ENCODE results near the gene KRTAP19-4.
"Not testable (repeated sequence)": the region's sequence is repeated elsewhere in the genome, so short reads cannot be mapped to it uniquely, and the experiment has no call there.

The KRTAP19-4 gene, protein sequence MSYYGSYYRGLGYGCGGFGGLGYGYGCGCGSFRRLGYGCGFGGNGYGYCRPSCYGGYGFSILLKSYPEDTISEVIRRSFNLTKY

DNA sequence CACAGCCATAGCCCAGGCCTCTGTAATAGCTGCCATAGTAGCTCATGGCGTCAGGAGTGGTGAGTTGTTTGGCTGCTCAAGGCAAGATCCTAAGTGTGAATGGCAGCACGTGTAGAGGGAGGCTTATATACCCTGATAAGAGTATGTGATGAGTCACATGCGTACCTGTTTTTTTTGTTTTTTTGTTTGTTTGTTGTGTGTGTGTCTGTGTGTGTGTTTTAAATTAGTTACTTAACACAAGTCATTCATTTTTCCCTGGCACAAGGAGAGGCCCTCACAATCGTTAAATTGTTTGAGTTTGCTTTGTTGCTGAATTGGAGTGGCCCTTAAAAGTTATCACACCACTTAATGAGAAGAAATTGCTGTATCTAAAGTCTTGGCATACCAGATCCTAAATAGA is at the start of gene KRTAP19-4:
Gene KRTAP19-4, minus strand, starts transcription at position 101 of the 400 bp plus-strand sequence. Its CDS starts 55 bp downstream, at position 46.
- DNase-seq (ENCODE audit: low read depth): no peak

DNA sequence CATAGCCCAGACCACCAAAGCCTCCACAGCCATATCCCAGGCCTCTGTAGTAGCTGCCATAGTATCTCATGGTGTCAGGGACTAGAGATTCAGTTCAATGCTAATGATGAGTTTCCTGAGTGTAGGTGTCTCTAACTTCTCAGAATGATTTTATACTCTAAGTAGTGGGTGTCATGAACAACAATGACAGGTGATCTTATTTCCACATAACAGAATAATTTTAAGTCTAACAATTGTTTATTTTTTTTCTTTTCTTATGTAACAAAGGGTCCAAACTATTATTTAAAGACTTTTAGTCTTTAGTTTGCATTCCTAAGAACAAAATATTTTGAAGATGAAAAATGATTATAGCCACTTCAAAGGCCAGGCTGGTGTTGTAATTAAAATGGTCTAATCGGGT is 44.8 kb upstream of the KRTAP19-4 start, which contains the start of gene KRTAP19-6:
Gene KRTAP19-6, minus strand, starts transcription at position 101 of the 400 bp plus-strand sequence. Its CDS starts 31 bp downstream, at position 70.
- no peak for DNase-seq (ENCODE audit: low read depth)

DNA sequence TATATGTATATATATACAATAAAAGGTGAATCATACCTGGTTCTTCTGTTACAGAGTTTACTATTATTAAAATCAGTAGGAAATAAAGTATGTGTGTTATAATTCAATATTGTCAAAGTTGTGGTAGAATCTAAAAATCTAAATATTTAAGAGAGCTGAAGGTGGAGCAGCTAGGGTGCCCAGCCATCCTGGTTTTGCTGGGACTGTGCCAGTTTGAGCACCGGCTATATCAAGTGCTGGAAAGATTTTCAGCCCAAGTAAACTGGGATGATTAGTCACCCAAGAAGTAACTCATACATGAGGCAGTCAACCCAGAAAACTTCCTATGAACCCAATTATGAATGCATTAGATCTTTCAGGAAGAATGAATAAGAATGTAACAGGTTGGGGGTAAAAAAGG is 21.9 kb upstream of the KRTAP19-4 start:
- no peak for DNase-seq (ENCODE audit: low read depth)

DNA sequence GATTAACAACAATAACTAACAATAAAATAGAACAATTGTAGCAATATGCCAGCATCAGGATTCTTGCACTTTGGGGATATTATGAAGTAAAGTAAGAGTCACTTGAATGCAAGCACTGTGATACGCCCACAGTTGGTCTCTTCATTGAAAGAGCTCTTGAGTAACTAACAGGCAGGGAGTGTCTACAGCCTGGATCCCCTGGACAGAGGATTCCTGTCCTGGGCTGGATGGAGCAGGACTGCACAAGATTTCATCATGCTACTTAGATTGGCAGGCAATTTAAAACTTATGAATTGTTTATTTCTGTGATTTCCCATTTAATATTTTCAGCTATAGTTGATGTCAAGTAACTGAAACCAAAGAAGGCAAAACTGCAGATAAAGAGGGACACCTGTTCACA is 18.7 kb upstream of the KRTAP19-4 start:
- DNase-seq (ENCODE audit: low read depth): no peak

DNA sequence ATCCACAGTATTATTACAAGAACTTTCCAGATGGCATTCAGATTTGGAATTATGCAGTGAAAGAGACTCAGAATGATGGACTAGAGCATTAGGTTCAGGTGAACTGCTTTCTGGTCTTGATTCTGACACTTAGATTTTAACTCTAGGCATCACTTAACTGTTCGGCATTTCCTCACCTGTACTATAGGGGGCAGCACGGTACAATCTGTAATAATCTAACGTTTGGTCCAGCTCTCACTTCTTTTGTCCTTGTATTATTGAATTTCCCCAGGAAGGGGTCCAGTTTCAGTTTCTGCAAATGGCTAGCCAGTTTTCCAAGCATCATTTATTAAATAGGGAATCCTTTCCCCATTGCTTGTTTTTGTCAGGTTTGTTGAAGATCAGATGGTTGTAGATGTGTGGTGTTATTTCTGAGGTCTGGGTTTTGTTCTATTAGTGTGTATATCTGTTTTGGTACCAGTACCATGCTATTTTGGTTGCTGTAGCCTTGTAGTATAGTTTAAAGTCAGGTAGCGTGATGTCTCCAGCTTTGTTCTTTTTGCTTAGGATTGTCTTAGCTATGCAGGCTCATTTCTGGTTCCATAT is 8.7 kb upstream of the KRTAP19-4 start:
- DNase-seq (ENCODE audit: low read depth): not testable (repeated sequence)

DNA sequence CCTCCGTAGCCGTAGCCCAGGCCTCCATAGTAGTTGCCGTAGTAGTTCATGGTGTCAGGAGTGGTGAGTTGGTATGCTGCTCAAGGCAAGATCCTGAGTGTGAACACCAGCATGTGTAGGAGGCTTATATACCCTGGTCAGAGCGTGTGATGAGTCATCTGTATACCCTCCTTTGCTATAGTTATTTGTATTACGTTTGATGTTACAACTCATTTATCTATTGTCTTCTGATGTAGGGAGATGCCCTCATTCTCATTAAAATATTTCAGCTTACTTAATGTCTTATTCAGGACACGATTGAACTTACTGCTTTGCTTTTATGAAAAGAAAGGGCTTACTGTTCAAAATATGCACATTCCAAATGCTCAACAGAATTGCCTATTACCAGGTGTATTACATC is 5.1 kb upstream of the KRTAP19-4 start, which contains the start of gene KRTAP19-5:
Gene KRTAP19-5, minus strand, starts transcription at position 101 of the 400 bp plus-strand sequence. Its CDS starts 51 bp downstream, at position 50.
- no peak for DNase-seq (ENCODE audit: low read depth)

DNA sequence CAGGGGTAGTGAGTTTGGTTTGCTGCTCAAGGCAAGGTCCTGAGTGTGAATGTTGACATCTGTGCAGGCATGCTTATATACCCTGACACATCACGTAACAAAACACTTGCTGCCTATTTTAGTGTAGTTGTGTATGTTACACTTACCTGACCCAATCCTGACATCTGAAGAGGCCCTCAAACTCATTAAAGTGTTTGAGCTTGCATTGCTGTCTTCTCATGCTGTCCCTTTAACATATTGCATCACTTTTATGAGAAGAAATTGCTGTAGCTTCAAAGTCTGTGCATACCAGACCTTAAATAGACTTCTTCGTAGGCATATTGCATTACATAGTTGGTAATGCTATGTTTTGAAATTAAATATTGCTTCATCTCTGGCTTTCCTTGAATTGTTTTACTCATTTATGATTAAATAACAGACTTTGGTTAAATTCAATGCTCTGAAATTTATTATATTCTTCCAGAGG is 5.0 kb downstream of the KRTAP19-4 start, which contains the start of gene KRTAP19-3:
Gene KRTAP19-3, minus strand, starts transcription at position 51 of the 466 bp plus-strand sequence. CDS start 56 bp downstream, outside the sequence.
- no peak for DNase-seq (ENCODE audit: low read depth)

DNA sequence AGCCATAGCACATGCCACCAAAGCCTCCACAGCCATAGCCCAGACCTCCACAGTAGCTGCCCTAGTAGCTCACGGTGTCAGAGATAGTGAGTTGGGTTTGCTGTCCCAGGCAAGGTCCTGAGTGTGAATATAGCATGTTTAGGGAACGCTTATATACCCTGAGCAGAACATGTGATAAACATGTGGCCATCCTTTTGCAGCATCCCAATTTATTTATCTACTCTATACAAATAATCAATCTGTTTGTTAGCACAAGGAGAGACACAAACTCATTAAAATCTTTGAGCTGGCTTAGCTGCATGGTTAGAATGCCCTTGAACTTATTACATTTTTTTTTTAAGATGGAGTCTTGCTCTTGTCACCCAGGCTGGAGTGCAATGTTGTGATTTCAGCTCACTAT is 9.6 kb downstream of the KRTAP19-4 start, which contains the start of gene KRTAP19-2:
Gene KRTAP19-2, minus strand, starts transcription at position 101 of the 400 bp plus-strand sequence. Its CDS starts 88 bp downstream, at position 13.
- no peak for DNase-seq (ENCODE audit: low read depth)

DNA sequence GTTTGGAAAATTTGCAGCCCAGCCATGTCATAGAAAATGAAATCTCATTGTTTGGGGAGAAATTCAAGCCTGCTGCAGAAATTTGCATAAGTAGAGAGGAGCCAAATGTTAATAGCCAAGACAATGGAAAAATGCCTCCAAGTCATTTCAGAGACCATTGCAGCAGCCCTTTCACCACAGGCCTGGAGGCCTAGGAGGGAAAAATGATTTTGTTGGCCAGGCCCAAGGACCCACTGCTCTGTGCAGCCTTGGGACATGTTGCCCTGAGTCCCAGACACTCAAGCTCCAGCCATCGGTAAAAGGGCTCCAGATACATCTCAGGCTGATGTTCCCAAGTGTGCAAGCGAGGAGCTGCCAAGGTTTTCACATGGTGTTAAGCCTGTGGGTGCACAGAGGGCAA is 10.8 kb downstream of the KRTAP19-4 start:
- no peak for DNase-seq (ENCODE audit: low read depth)

DNA sequence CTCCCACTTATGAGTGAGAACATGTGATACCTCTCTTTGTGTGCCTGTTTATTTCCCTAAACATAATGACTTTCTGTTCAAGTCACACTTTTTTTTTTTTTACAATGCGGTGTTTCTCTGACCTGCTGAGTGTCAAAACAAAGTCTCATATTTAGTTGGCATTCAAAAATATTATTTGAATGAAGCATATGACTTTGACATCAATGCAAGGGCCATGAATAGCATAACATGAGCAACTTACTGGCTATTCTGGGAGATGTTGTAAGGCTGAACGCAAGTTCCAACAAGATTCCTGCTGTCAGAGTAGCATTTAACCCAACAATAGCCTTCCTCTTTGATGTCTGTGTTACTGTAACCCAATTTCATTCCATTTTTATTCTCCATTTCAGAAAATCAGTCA is 14.8 kb downstream of the KRTAP19-4 start:
- DNase-seq (ENCODE audit: low read depth): no peak

DNA sequence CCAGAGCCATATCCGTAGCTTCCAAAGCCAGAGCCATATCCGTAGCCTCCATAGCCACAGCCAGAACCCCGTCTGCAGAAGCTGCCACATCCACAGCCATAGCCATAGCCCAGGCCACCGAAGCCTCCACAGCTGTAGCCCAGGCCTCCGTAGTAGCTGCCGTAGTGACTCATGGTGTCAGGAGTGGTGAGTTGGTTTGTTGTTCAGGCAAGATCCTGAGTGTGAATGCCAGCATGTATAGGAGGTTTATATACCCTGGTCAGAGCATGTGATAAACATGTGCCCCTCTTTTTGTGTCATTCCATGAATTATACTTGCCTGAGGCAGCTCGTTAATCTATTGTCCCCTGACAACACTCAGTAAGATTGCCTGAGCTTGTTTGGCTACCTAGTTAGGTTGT is 16.8 kb downstream of the KRTAP19-4 start, which contains the start of gene KRTAP19-1:
Gene KRTAP19-1, minus strand, starts transcription at position 223 of the 400 bp plus-strand sequence. Its CDS starts 50 bp downstream, at position 173.
- DNase-seq (ENCODE audit: low read depth): no peak

DNA sequence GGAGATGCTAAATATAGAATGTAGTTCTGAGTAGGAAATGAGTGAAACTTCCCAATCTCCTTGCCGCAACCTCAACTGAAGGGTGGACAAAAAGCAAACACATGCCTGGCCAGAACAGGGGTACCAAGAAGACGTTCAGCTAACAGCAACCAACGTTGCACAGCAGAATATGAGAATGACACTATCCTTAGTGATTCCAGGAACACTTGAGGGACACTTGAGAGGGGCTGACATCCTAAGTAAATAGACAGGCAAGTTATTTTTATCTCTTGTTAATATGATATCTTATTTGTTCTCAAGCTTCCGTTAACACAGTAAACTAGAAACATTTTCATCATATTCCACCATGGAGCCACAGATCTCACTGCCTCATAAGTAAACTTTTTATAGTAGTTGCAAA is 17.7 kb downstream of the KRTAP19-4 start:
- no peak for DNase-seq (ENCODE audit: low read depth)

DNA sequence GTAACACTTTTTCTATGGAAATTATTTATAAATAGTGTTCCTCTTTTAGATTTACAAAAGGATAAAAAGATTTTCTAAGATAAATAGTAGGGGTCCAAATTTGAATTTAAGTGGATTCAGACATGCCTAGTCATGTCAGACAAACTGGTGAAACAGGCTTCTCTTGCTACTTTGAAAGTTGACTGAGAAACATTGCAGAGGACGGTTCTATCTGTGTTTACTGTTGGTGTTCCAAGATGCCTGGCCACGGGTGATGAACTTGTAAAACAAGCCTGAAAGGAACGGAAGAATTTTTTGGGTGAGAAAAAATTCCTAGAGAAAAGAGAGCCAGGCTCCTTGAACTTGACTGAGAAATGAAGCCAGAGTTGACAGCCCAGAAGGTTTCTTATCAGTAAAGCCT is 19.0 kb downstream of the KRTAP19-4 start:
- DNase-seq (ENCODE audit: low read depth): no peak

DNA sequence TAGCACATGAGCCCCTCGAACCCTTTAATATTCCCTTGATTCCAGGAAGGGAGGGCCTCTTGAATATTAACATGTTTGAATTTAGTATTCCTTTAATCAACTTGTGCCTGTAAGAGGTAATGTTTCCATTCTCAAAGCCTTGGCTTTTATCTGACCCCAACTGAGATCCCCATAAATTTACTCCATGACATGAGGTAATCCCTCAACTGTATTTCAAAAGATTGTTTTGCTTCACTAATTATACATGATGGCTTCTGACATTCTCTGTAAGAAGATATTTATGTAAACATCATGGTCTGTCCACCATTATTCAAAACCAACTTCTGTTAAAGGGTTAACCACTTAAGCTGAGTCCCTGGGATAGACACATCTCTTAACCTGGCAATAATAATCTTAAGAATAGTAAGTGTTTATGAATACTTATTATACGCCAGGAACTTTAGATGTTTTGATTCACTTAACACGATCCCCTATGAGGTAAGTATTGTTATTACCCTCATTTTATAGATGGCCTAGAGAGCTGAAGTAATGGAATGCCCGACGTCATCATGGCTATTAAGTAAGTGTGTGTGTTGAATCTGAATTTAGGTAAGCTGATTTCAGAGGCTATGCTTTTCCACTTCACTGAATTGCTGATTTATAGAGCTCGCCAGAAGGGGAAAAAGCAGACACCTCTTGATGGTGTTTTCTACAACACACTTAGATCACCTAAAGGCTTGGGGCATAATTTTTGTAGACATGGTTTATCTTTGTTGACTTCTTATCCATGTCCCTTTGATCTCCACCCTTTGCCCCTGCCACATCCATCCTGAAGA is 27.9 kb downstream of the KRTAP19-4 start:
- DNase-seq (ENCODE audit: low read depth): no peak

DNA sequence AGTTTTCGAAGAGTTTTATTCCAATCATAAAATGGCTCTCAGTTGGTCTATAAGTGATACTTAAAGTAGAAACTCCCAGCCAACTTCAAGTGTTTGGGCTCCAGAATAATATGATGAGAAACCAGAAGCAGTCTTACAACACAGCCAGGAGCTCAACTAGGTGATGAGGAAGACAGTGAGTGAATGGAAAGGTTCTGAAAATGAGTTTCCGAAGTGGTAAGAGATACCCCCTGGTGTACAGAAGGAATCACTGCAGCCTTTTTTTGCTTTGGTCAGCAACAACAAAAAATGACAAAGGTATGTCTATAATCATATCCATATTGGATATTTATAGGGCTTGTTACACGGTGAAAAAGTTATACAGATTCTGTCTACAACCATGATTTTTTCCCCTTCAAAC is 33.3 kb downstream of the KRTAP19-4 start:
- DNase-seq (ENCODE audit: low read depth): no peak

DNA sequence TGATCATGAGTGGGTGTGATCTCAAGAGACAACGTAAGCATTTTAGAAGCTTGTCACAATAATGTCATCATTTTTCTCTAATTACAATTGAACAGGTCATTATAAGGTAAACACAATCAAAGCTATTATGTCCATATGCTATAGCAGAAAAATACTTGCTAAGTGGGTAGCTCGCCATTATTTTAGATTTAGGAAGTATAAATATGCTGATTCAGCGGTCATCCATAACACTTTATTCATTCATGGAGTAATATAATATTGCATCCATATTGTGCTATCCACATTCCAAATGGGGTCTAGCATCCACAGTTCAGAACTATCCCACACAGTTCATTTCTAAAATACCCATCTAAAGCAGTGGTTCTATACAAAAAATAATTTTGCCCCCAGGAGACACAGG is 48.5 kb downstream of the KRTAP19-4 start:
- DNase-seq (ENCODE audit: low read depth): no peak

DNA sequence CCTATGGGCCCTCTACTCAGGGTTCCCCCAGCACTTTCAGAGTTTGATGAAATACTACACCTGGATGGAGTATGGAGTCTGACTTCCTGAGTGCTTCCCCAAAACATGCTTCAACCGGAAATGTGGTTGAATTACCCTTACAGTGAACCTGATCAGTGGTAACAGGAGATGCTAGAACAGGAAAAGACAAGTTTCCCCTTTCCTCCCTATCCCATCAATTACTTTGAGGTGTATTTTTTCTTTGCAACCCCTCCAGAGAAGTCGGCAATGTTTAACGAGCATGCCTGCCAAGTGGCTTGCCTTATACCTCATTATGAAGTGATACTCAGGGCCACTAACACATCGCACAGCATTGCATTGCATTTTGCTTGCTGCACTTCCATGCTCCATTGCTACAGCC is 49.9 kb downstream of the KRTAP19-4 start:
- DNase-seq (ENCODE audit: low read depth): no peak
